CD14-positive monocyte (primary cell): ENCODE measurements around the gene OSBP2. TPM values are rescaled to one million over a fixed set of nuclear protein-coding genes. Genes with fewer than 3 reads are reported as not detected.

Experiments used
- DNase-seq, 3 donors: peaks; one replicate each; pipeline ENCODE4 v3.0.0-alpha.2; 2011 to 2022
- H2AFZ ChIP-seq: 2 replicates; pipeline ENCODE4 v1.6.0; 2012; ENCODE audit warnings: mild to moderate bottlenecking, low read depth, low read length, inconsistent platforms; ENCODE audit not compliant: insufficient read depth, poor library complexity, severe bottlenecking
- H3K27ac ChIP-seq, 2 donors: 1 replicate in 1 of 2; 2 replicates in 1 of 2; pipeline ENCODE4 v1.5.1; 2012 to 2013; ENCODE audit warnings: low read length in 2 of 2, control low read depth in 1 of 2, inconsistent platforms in 1 of 2, low read depth in 1 of 2, mild to moderate bottlenecking in 1 of 2
- H3K27me3 ChIP-seq, 2 donors: one replicate each; pipeline versions ENCODE4 v1.6.0 to v1.6.1; 2011 to 2013; ENCODE audit warnings: low read length in 2 of 2; ENCODE audit not compliant: control insufficient read depth in 2 of 2, insufficient read depth in 2 of 2
- H3K36me3 ChIP-seq, 2 donors: replicated peaks in 1 of 2; 1 replicate in 1 of 2; 2 replicates in 1 of 2; pipeline versions ENCODE4 v1.5.1 to v1.6.1; 2012 to 2013; ENCODE audit warnings: low read length in 2 of 2, control low read depth in 1 of 2, inconsistent platforms in 1 of 2, mild to moderate bottlenecking in 1 of 2; ENCODE audit not compliant: insufficient read depth in 2 of 2, control insufficient read depth in 1 of 2
- H3K4me1 ChIP-seq, 2 donors: 1 replicate in 1 of 2; 2 replicates in 1 of 2; pipeline versions ENCODE4 v1.5.1 to v1.6.1; 2012 to 2013; ENCODE audit warnings: low read length in 2 of 2, control low read depth in 1 of 2, inconsistent platforms in 1 of 2, mild to moderate bottlenecking in 1 of 2, moderate library complexity in 1 of 2; ENCODE audit not compliant: insufficient read depth in 2 of 2, control insufficient read depth in 1 of 2
- H3K4me2 ChIP-seq: replicated peaks from 2 replicates; pipeline ENCODE3; 2012; ENCODE audit warnings: low read length, moderate library complexity, mild to moderate bottlenecking; ENCODE audit not compliant: poor library complexity, severe bottlenecking; ENCODE audit errors: extremely low read depth
- H3K4me3 ChIP-seq, 3 experiments: fragments of 200-600 bp in 1 of 3; sonication (generic) in 1 of 3; replicated peaks in 1 of 3; 1 replicate in 2 of 3; 2 replicates in 1 of 3; pipeline ENCODE4 v1.5.1; 2011 to 2013; ENCODE audit warnings: low read length in 3 of 3, mild to moderate bottlenecking in 3 of 3, control low read depth in 2 of 3, low read depth in 2 of 3, inconsistent platforms in 1 of 3, moderate library complexity in 1 of 3
- H3K79me2 ChIP-seq: 2 replicates; pipeline ENCODE4 v1.6.0; 2012; ENCODE audit warnings: mild to moderate bottlenecking, control low read depth, inconsistent platforms, low read length, moderate library complexity; ENCODE audit not compliant: insufficient read depth
- H3K9ac ChIP-seq: 2 replicates; pipeline ENCODE4 v1.6.0; 2017; ENCODE audit warnings: low read length, mild to moderate bottlenecking; ENCODE audit not compliant: insufficient read depth, poor library complexity, severe bottlenecking
- H3K9me3 ChIP-seq, 2 donors: replicated peaks in 1 of 2; 1 replicate in 1 of 2; 2 replicates in 1 of 2; pipeline versions ENCODE4 v1.5.1 to v1.6.1; 2012 to 2013; ENCODE audit warnings: low read length in 2 of 2, control low read depth in 1 of 2; ENCODE audit not compliant: control insufficient read depth in 1 of 2, insufficient read depth in 1 of 2
- H4K20me1 ChIP-seq: 2 replicates; pipeline ENCODE4 v1.6.0; 2012; ENCODE audit warnings: mild to moderate bottlenecking, low read length, control low read depth, moderate library complexity; ENCODE audit not compliant: insufficient read depth
- H3K27ac Mint-ChIP-seq, 7 donors: one replicate each; pipeline ENCODE4 v1.8.0; 2020; ENCODE audit warnings: mild to moderate bottlenecking in 7 of 7, mixed read lengths in 7 of 7, moderate library complexity in 6 of 7, inconsistent platforms in 2 of 7
- H3K27me3 Mint-ChIP-seq, 3 donors: one replicate each; pipeline ENCODE4 v1.8.0; 2021 to 2022; ENCODE audit warnings: low read depth in 3 of 3, mild to moderate bottlenecking in 3 of 3, mixed read lengths in 3 of 3, moderate library complexity in 3 of 3, inconsistent platforms in 1 of 3
- H3K36me3 Mint-ChIP-seq, 2 donors: one replicate each; pipeline ENCODE4 v1.8.0; 2020; ENCODE audit warnings: mixed read lengths in 2 of 2, inconsistent platforms in 1 of 2, mild to moderate bottlenecking in 1 of 2
- H3K4me1 Mint-ChIP-seq: one replicate; pipeline ENCODE4 v1.8.0; 2020; ENCODE audit warnings: mild to moderate bottlenecking, mixed read lengths
- H3K4me3 Mint-ChIP-seq, 2 donors: one replicate each; pipeline ENCODE4 v1.8.0; 2020; ENCODE audit warnings: mild to moderate bottlenecking in 2 of 2, mixed read lengths in 2 of 2, moderate library complexity in 1 of 2
- H3K9me3 Mint-ChIP-seq, 7 donors: one replicate each; pipeline ENCODE4 v1.8.0; 2020 to 2022; ENCODE audit warnings: mixed read lengths in 7 of 7, mild to moderate bottlenecking in 6 of 7, moderate library complexity in 6 of 7, inconsistent platforms in 2 of 7
- WGBS: methylation state at CpG from one replicate; pipeline ENCODE4 v1.1.5; 2013; ENCODE audit warnings: missing lambda C conversion rate; ENCODE audit not compliant: insufficient coverage; 5-methylcytosine and 5-hydroxymethylcytosine counted together
- intact Hi-C, 2 donors: fragments of 100-400 bp; cut with micrococcal nuclease; formaldehyde crosslinking; loops; one replicate each; pipeline versions ENCODE4 v1.15.0 to v1.15.1; 2023
- polyA plus RNA-seq, 3 donors: library from polyadenylated mRNA; depleted of rRNA in 1 of 3; unstranded in 2 of 3; stranded (reverse) in 1 of 3; fragments of 300-500 nt in 2 of 3; fragments of >200 nt in 1 of 3; fragmentation: Illumina TruSeq in 2 of 3; gene quantifications; 1 replicate in 2 of 3; 2 replicates in 1 of 3; pipeline ENCODE4 v1.2.3, GENCODE V29; 2012 to 2021
- TF ChIP-seq, protein P1 (sequence below): fragments of 200-600 bp; IDR thresholded peaks from one replicate; pipeline ENCODE4 v1.8.0; 2022; ENCODE audit warnings: antibody characterized with exemption, mild to moderate bottlenecking

Gene OSBP2
- polyA plus RNA-seq, 3 donors, result 0.21 to 0.54 TPM; not detected in 1

- Histone ChIP-seq H3K27ac (no peak overlapping the region), H2AFZ (no peak overlapping the region), H3K9ac (no peak overlapping the region), H4K20me1 (no peaks in the 10 kb centered on the region), H3K27me3 (no peaks in the 10 kb centered on the region), H3K9me3 (no peaks in the 10 kb centered on the region), H3K36me3 (no peaks in the 10 kb centered on the region), H3K4me2 (no peak overlapping the region), H3K79me2 (no peaks in the 10 kb centered on the region), H3K4me3 (no peak overlapping the region), H3K4me1 (no peaks in the 10 kb centered on the region)
- peaks cover 1 to 5% (median 2%) of the 10 kb centered on the region in 3 donors for H3K27me3 Mint-ChIP-seq
- no peak overlapping the region for H3K27ac Mint-ChIP-seq
- intact Hi-C loops, result no loop called here
- H3K4me1 Mint-ChIP-seq, result no peaks in the 10 kb centered on the region
- 66% methylated on average over 4 of the region's 4 CpGs for WGBS
- TF ChIP-seq, protein P1, sequence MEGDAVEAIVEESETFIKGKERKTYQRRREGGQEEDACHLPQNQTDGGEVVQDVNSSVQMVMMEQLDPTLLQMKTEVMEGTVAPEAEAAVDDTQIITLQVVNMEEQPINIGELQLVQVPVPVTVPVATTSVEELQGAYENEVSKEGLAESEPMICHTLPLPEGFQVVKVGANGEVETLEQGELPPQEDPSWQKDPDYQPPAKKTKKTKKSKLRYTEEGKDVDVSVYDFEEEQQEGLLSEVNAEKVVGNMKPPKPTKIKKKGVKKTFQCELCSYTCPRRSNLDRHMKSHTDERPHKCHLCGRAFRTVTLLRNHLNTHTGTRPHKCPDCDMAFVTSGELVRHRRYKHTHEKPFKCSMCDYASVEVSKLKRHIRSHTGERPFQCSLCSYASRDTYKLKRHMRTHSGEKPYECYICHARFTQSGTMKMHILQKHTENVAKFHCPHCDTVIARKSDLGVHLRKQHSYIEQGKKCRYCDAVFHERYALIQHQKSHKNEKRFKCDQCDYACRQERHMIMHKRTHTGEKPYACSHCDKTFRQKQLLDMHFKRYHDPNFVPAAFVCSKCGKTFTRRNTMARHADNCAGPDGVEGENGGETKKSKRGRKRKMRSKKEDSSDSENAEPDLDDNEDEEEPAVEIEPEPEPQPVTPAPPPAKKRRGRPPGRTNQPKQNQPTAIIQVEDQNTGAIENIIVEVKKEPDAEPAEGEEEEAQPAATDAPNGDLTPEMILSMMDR, result no peak
- no peak overlapping the region for H3K4me3 Mint-ChIP-seq
- peaks cover 0 to 3% (median 0%) of the 10 kb centered on the region in 7 donors for H3K9me3 Mint-ChIP-seq
- DNase-seq, result no peak
- no peaks in the 10 kb centered on the region for H3K36me3 Mint-ChIP-seq
Measured at GRCh38 chr22:30810105-30810504, 115.4 kb downstream of the OSBP2 start.

- Histone ChIP-seq H4K20me1 (no peaks in the 10 kb centered on the region), H3K4me2 (no peak overlapping the region), H3K27me3 (peaks cover 0 to 2% of the 10 kb centered on the region in 2 donors), H3K79me2 (no peaks in the 10 kb centered on the region), H3K9ac (no peak overlapping the region), H3K9me3 (no peaks in the 10 kb centered on the region), H3K36me3 (no peaks in the 10 kb centered on the region), H2AFZ (no peak overlapping the region), H3K27ac (no peak overlapping the region), H3K4me3 (no peak overlapping the region), H3K4me1 (no peaks in the 10 kb centered on the region)
- intact Hi-C loops, result no loop called here
- Mint-ChIP-seq H3K27me3 (peaks cover 0 to 4% (median 1%) of the 10 kb centered on the region in 3 donors), H3K36me3 (no peaks in the 10 kb centered on the region), H3K4me3 (no peak overlapping the region), H3K4me1 (no peaks in the 10 kb centered on the region), H3K9me3 (peaks cover 0 to 3% (median 0%) of the 10 kb centered on the region in 7 donors), H3K27ac (no peak overlapping the region)
- DNase-seq, result no peak
- TF ChIP-seq, protein P1, result no peak
- 95% methylated on average over 6 of the region's 7 CpGs for WGBS
Measured at GRCh38 chr22:30813936-30814335, 119.3 kb downstream of the OSBP2 start.
